ENCODE data around the gene KIF25. TPM values are rescaled to one million over a fixed set of nuclear protein-coding genes. Genes with fewer than 3 reads are reported as not detected.
A peak's percentile ranks its signal among the peaks of the same experiment; 100 is the strongest.

Gene KIF25
- total and polyA plus RNA-seq, 2 donors, result 0.80 to 1.5 TPM

DNA sequence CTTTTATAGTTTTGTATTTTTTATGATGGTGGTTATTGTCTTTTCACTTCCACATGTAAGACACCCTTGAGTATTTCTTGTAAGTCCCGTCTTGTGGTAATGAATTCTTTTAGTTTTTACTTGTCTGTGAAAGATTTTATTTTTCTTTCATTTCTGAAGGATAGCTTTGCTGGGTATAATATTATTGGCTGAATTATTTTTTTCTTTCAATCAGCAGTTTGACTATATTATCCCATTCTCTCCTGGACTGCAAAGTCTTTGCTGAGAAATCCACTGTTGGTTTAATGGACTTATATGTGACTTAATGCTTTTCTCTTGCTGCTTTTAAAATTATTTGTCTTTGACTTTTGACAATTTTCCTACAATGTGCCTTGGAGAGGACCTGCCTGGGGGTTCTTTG, 13.8 kb downstream of the KIF25 start:
- H3K4me3 ChIP-seq (ENCODE audit: low read length in 2 of 2), result no peak overlapping the region
- DNase-seq (ENCODE audit: low read depth in 6 of 9, low spot score in 9 of 9), result no peak
- peaks cover 0 to 8% of the 10 kb centered on the region in 2 donors for H3K4me1 ChIP-seq (ENCODE audit: control insufficient read depth in 2 of 2, insufficient read depth in 2 of 2, low read length in 2 of 2)
- no peak overlapping the region for H3K27ac ChIP-seq (ENCODE audit: low read depth in 1 of 2, low read length in 1 of 2)
- H3K9me3 ChIP-seq (ENCODE audit: control insufficient read depth in 2 of 2, insufficient read depth in 1 of 2, low read length in 1 of 2), result peaks cover 5 to 20% of the 10 kb centered on the region in 2 donors
- WGBS, result 99% methylated on average over 1 of the region's 1 CpG
- no peaks in the 10 kb centered on the region for H3K27me3 ChIP-seq (ENCODE audit: control insufficient read depth in 2 of 2, insufficient read depth in 1 of 2, low read length in 1 of 2)
- H3K36me3 ChIP-seq (ENCODE audit: control insufficient read depth in 2 of 2, insufficient read depth in 2 of 2, low read length in 1 of 2), result no peaks in the 10 kb centered on the region

DNA sequence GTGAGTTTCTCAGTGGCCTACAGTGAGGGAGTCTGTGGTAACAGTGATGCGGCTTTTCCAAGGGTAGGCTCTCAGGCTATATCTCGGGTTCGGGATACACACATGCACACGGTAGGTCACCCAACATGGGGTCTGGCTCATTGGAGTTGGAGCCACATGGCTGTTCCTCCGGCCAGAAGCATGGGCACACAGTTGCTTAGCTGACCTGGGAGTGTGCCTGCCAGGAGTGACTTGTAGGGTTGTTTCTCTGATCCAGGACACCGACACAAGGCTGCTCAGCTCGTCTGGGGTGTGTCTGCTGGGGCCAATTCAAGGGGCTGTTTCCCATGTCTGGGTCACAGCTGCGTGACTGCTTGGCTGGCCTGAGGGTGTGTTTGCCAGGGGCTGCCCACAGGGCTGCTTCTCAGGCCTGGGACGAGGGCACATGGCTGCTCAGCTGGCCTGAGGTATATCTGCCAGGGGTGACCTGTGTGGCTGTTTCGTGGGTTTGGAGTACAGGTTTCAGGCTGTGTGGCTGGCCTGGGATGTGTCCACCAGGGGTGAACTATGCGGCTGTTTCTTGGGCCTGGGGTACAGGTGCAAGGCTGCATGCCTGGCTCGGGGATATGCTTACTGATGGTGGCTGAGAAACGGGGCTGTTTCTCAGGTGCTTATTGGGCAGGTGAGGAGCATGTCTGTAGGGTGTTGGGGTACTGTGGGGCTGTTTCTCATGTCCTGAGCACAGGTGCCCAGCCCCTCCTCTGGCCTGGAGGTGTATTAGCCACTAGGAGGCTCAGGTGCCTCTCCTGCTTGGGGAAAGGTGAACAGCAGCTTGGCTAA, 15.2 kb downstream of the KIF25 start:
- Histone ChIP-seq H3K36me3 (ENCODE audit: control insufficient read depth in 2 of 2, insufficient read depth in 2 of 2, low read length in 1 of 2) (no peaks in the 10 kb centered on the region), H3K27ac (ENCODE audit: low read depth in 1 of 2, low read length in 1 of 2) (no peak overlapping the region), H3K9me3 (ENCODE audit: control insufficient read depth in 2 of 2, insufficient read depth in 1 of 2, low read length in 1 of 2) (peaks cover 5 to 26% of the 10 kb centered on the region in 2 donors), H3K27me3 (ENCODE audit: control insufficient read depth in 2 of 2, insufficient read depth in 1 of 2, low read length in 1 of 2) (no peaks in the 10 kb centered on the region), H3K4me3 (ENCODE audit: low read length in 2 of 2) (no peak overlapping the region), H3K4me1 (ENCODE audit: control insufficient read depth in 2 of 2, insufficient read depth in 2 of 2, low read length in 2 of 2) (peaks cover 0 to 8% of the 10 kb centered on the region in 2 donors)
- no peak for DNase-seq (ENCODE audit: low read depth in 6 of 9, low spot score in 9 of 9)
- 85% methylated on average over 13 of the region's 13 CpGs for WGBS

DNA sequence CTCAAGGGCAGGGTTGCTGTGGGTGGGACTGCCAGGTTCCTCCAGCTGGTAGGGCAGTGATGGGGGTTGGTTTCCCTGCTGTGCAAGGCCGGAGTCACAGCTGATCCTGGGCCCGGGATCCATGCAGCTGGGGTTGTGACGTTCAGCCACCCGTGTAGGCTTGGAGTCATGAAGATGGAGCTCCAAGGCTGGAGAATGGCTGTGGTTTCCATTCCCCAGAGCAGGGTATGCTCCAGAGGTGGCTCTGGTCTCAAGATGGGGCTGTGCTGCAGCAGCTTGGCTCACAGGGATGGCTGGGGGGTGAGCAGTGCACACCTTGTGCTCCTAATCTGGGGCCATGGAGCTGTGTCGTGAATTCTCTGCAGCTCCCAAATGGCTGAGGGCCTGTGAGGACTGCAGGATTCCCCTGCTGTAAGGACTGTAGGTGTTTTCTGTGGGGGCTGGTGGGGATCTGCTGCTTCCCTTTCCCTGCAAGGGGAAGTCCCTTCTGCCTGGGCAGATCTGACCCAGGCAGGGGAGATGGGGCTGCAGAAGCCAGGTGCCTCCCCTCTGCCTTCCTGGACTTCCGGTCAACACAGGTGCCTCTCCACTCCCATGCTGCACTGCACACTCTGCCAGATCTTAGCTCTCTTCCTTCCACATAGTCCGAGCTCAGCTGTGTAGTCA, 15.9 kb downstream of the KIF25 start:
- peak overlapping the region in 1 of 2 donors; percentile 17 for H3K27ac ChIP-seq (ENCODE audit: low read depth in 1 of 2, low read length in 1 of 2)
- no peak for DNase-seq (ENCODE audit: low read depth in 6 of 9, low spot score in 9 of 9)
- H3K4me1 ChIP-seq (ENCODE audit: control insufficient read depth in 2 of 2, insufficient read depth in 2 of 2, low read length in 2 of 2), result peaks cover 0 to 8% of the 10 kb centered on the region in 2 donors
- H3K4me3 ChIP-seq (ENCODE audit: low read length in 2 of 2), result no peak overlapping the region
- H3K27me3 ChIP-seq (ENCODE audit: control insufficient read depth in 2 of 2, insufficient read depth in 1 of 2, low read length in 1 of 2), result no peaks in the 10 kb centered on the region
- 75% methylated on average over 7 of the region's 7 CpGs for WGBS
- H3K36me3 ChIP-seq (ENCODE audit: control insufficient read depth in 2 of 2, insufficient read depth in 2 of 2, low read length in 1 of 2), result no peaks in the 10 kb centered on the region
- H3K9me3 ChIP-seq (ENCODE audit: control insufficient read depth in 2 of 2, insufficient read depth in 1 of 2, low read length in 1 of 2), result peaks cover 5 to 26% of the 10 kb centered on the region in 2 donors

DNA sequence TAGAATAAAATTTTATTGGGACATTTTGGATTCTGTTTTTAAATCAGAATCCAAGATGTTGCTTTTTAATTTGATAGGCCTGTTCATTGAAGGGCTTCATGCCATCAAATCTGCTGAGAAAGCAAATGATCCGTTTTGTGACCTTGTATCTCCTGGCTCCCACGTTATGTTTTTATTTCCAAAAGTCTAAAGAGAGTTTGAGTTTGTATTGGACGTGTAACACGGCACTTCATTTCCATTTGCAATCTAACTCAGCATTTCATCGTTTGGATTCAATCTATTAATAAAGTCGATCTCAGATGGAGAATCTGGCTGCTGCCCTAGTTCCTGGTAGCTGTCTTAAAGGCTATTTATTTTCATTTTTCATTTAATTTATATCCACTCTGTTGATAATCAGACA, 17.0 kb downstream of the KIF25 start:
- Histone ChIP-seq H3K27ac (ENCODE audit: low read depth in 1 of 2, low read length in 1 of 2) (no peak overlapping the region), H3K27me3 (ENCODE audit: control insufficient read depth in 2 of 2, insufficient read depth in 1 of 2, low read length in 1 of 2) (no peaks in the 10 kb centered on the region), H3K9me3 (ENCODE audit: control insufficient read depth in 2 of 2, insufficient read depth in 1 of 2, low read length in 1 of 2) (peaks cover 5 to 26% of the 10 kb centered on the region in 2 donors), H3K4me3 (ENCODE audit: low read length in 2 of 2) (no peak overlapping the region), H3K36me3 (ENCODE audit: control insufficient read depth in 2 of 2, insufficient read depth in 2 of 2, low read length in 1 of 2) (no peaks in the 10 kb centered on the region), H3K4me1 (ENCODE audit: control insufficient read depth in 2 of 2, insufficient read depth in 2 of 2, low read length in 2 of 2) (peaks cover 0 to 8% of the 10 kb centered on the region in 2 donors)
- no peak for DNase-seq (ENCODE audit: low read depth in 6 of 9, low spot score in 9 of 9)
- 85% methylated on average over 6 of the region's 6 CpGs for WGBS

DNA sequence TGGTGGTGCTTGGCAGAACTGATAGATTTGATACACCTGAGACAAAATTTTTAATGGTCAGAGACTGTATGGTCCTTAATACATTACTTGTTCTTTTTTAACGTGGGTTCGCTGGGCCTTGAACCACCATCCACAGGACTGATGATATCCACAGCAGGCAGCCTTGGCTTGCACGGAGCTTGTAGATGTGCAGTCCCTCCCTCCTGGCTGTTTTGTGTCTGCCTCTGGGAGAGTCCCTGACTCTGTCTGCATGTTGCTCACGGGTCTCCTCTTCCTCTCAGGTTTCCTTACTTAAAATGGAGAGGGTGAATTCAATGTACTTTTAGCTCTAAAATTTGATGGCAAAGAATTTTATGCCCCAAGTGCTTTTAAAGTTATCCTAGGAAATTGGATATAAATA, 17.5 kb downstream of the KIF25 start:
- DNase-seq (ENCODE audit: low read depth in 6 of 9, low spot score in 9 of 9), result no peak
- Histone ChIP-seq H3K4me1 (ENCODE audit: control insufficient read depth in 2 of 2, insufficient read depth in 2 of 2, low read length in 2 of 2) (peaks cover 0 to 8% of the 10 kb centered on the region in 2 donors), H3K36me3 (ENCODE audit: control insufficient read depth in 2 of 2, insufficient read depth in 2 of 2, low read length in 1 of 2) (no peaks in the 10 kb centered on the region), H3K9me3 (ENCODE audit: control insufficient read depth in 2 of 2, insufficient read depth in 1 of 2, low read length in 1 of 2) (peaks cover 5 to 26% of the 10 kb centered on the region in 2 donors), H3K27me3 (ENCODE audit: control insufficient read depth in 2 of 2, insufficient read depth in 1 of 2, low read length in 1 of 2) (no peaks in the 10 kb centered on the region), H3K27ac (ENCODE audit: low read depth in 1 of 2, low read length in 1 of 2) (peak overlapping the region in 1 of 2 donors; percentile 63), H3K4me3 (ENCODE audit: low read length in 2 of 2) (no peak overlapping the region)
- 88% methylated on average over 4 of the region's 4 CpGs for WGBS

DNA sequence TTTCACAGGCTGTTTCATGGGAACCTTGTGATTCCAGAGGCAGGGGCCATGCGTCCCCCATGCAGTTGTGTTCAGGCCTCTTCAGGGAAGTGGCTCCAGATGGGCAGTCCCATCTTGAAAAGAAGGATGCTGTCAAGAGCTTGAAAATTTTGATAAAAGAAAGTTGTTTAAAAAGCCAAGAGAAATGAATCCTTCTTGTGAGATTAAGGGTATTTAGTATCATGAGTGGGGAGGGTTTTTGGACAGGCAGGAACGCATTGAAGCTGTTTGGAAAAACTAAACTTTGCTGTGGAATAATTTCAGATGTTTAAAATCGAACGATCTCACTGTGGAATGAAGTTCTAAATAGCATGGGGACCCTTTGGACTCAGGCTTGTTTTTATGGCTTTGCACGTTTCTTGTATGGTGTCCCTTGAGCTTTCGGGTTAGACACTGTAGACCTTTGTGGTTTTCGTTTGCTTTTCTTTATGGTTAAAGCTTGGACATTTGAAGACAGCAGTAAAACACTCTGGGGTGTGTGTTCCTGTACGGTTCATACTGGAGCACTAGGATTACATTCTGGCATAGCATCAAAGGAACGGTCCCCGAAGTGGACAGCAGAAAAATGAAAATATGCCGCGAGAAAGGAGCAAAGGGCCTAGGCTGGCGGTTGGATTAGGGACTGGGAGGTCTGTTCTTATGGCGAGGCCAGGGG, 18.2 kb downstream of the KIF25 start:
- WGBS, result 91% methylated on average over 14 of the region's 14 CpGs
- Histone ChIP-seq H3K4me3 (ENCODE audit: low read length in 2 of 2) (no peak overlapping the region), H3K9me3 (ENCODE audit: control insufficient read depth in 2 of 2, insufficient read depth in 1 of 2, low read length in 1 of 2) (peaks cover 5 to 26% of the 10 kb centered on the region in 2 donors), H3K27ac (ENCODE audit: low read depth in 1 of 2, low read length in 1 of 2) (peak overlapping the region; percentile 63 to 70), H3K36me3 (ENCODE audit: control insufficient read depth in 2 of 2, insufficient read depth in 2 of 2, low read length in 1 of 2) (no peaks in the 10 kb centered on the region), H3K4me1 (ENCODE audit: control insufficient read depth in 2 of 2, insufficient read depth in 2 of 2, low read length in 2 of 2) (peaks cover 0 to 8% of the 10 kb centered on the region in 2 donors), H3K27me3 (ENCODE audit: control insufficient read depth in 2 of 2, insufficient read depth in 1 of 2, low read length in 1 of 2) (no peaks in the 10 kb centered on the region)
- DNase-seq (ENCODE audit: low read depth in 6 of 9, low spot score in 9 of 9), result no peak

DNA sequence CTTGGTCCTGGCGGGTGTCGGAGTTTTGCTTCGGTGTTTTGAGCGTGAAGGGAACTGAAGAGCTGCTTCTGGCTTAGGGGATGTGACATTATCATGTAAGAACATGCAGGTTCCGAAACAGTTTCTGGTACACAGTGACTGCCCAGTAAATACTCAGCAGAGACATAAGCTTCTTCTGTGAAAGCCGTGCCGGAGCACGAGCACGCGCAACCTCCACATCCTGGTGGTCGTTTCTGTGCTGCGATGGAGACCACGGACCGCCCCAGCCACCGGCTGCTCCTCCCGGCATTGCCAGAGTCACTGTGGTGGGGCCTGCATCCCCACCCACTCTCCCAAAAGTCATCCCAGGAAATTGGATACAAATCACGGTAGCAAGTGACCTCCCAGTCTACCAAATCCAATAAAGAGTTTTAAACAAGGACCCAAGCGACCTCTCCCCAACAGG, 18.7 kb downstream of the KIF25 start:
- Histone ChIP-seq H3K36me3 (ENCODE audit: control insufficient read depth in 2 of 2, insufficient read depth in 2 of 2, low read length in 1 of 2) (no peaks in the 10 kb centered on the region), H3K9me3 (ENCODE audit: control insufficient read depth in 2 of 2, insufficient read depth in 1 of 2, low read length in 1 of 2) (peaks cover 5 to 26% of the 10 kb centered on the region in 2 donors), H3K27me3 (ENCODE audit: control insufficient read depth in 2 of 2, insufficient read depth in 1 of 2, low read length in 1 of 2) (no peaks in the 10 kb centered on the region), H3K4me3 (ENCODE audit: low read length in 2 of 2) (no peak overlapping the region), H3K27ac (ENCODE audit: low read depth in 1 of 2, low read length in 1 of 2) (peak overlapping the region; percentile 63 to 70), H3K4me1 (ENCODE audit: control insufficient read depth in 2 of 2, insufficient read depth in 2 of 2, low read length in 2 of 2) (peaks cover 0 to 8% of the 10 kb centered on the region in 2 donors)
- DNase-seq (ENCODE audit: low read depth in 6 of 9, low spot score in 9 of 9), result no peak
- WGBS, result 86% methylated on average over 18 of the region's 18 CpGs

DNA sequence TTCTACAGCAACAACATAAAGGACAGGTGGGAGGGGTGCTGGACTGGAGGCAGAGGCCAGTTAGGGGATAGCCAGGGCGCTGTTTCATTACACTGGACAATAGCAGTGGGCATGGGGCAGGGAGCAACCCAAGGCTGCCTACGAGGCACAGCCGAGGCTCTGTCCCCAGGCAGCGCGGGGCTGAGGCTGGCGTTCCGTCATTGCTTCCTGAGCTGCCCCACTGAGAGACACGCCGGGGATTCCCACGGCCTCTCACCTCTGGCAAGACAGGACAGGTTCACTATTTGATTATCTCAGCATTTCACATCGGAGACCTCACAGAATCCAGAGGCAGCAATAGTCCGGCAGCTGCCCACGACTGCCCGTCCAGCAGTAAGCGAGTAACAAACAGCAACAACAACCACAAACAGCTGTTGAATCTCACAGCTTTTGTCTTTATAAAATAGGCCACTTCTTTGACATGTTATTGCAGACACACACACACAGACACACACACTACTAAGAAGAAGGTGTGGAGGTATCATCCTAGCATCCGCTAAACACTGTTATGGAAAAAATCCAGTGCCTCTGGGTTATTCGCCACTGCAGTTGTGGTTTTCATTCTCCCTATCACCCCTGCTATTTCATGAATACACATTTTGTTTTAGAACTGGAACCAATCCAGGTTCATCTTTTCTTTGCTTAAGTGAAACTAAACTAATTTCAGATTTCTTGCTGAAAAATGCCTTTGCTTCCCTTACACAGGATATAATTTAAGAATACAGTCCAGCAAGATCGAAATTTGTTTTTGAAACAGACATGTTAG, 19.5 kb downstream of the KIF25 start:
- Histone ChIP-seq H3K27ac (ENCODE audit: low read depth in 1 of 2, low read length in 1 of 2) (peak overlapping the region; percentile 63 to 70), H3K9me3 (ENCODE audit: control insufficient read depth in 2 of 2, insufficient read depth in 1 of 2, low read length in 1 of 2) (peaks cover 5 to 26% of the 10 kb centered on the region in 2 donors), H3K4me3 (ENCODE audit: low read length in 2 of 2) (no peak overlapping the region), H3K27me3 (ENCODE audit: control insufficient read depth in 2 of 2, insufficient read depth in 1 of 2, low read length in 1 of 2) (no peaks in the 10 kb centered on the region), H3K36me3 (ENCODE audit: control insufficient read depth in 2 of 2, insufficient read depth in 2 of 2, low read length in 1 of 2) (no peaks in the 10 kb centered on the region), H3K4me1 (ENCODE audit: control insufficient read depth in 2 of 2, insufficient read depth in 2 of 2, low read length in 2 of 2) (peaks cover 0 to 8% of the 10 kb centered on the region in 2 donors)
- 88% methylated on average over 18 of the region's 18 CpGs for WGBS
- no peak for DNase-seq (ENCODE audit: low read depth in 6 of 9, low spot score in 9 of 9)
